HG03064 (cell line): ENCODE measurements around the gene RMND5A.

Source experiments
- ATAC-seq: cut with Tn5 transposase; IDR thresholded peaks from one replicate; pipeline ENCODE4 v1.9.1; 2021; ENCODE audit warnings: low read depth; ENCODE audit not compliant: unreplicated experiment

The RMND5A gene

DNA sequence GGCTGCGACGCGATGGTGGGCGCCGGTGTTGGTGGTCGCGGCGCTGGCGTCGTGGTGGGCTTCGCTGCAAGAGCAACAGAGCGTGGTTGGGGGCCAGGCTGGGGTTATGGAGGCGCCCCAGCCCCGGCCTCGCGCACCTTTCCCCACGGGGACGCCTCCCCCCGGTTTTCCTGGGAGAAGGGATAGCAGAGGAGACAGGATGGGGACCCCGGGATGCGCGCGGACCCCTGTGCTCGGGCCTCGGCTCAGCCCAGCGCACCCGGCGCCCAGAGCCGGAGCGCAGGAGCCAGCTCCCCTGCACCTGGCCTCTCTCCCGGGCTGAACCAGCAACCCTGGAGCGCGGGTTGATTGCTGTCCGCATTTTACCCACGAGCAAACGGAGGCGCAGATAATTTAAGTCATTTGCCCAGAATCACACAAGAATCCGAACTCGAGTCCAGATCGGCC lies 69.6 kb downstream of the RMND5A start:
- ATAC-seq: no peak

DNA sequence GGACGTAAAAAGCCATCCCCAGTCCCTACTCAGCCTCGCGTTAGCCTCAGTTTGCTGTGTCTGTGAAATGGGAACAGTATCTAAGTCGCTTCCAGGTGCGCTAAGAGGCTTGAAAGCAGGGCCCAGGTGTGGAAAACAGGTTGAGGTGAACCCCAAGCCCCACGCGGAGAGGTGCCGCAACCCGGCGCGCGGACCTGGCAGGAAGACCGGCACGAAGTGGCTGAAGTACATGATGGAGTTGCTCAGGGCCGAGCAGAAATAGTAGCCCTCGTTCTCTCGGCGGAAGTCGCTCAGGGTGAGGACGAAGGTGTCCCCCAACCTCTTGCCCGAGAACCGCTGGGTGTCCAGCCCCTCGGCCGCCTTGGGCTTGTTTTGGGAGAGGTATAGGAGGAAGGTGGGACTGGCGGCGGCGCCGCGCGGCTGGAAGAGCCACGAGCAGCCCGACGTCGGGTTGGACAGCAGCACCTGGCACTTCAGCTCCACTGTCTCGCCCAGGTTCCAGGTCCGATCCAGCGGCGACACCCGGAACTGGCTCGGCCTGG lies 70.1 kb downstream of the RMND5A start:
- ATAC-seq: no peak

DNA sequence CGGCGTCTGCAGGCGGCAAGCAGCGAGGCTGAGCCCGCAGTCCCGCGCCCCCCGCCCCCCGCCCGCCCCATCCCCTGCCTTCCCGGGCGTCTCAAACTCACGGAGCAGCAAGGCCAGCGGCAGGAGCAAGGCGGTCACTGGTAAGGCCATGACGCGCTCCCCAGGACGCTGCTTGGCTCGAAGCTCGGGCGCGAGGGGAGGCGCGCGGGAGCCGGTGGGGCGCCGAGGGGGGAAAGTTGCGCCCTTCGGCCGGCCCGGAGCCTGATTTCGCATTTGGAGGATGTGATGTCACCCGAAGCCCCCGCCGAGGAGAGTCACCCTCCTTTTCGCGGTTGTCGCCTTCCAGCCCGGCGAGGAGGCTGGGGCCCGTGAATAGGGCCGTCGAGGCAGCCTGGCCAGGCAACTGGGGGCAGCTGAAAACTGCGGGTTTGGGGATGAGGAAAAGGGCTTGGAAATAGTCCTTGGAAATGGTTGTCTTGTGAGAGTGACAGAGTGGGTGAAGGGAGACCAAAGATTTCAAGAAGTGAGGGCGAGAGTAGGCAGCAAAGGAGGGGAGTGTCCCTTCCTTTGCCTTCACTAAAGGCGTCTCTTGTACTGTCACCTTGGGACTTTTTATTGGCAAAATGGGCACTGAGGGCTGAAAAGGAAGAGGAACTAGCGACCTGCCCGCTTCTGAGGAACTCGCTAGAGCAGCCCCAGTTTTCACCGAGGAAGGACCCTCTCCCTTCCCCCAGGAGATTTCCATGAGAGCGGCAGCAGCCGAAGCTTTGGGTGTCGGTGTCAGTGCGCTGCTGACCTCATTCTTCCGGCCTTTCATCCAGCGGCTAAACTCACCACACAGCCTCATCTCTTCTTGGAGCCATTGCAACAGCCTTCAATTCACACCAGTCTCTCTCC lies 70.8 kb downstream of the RMND5A start, which contains the start of gene CD8A:
CD8A (minus strand) TSS at position 238 of the 897 bp plus-strand sequence; CDS start at position 150, 88 bp downstream.
- no peak for ATAC-seq

DNA sequence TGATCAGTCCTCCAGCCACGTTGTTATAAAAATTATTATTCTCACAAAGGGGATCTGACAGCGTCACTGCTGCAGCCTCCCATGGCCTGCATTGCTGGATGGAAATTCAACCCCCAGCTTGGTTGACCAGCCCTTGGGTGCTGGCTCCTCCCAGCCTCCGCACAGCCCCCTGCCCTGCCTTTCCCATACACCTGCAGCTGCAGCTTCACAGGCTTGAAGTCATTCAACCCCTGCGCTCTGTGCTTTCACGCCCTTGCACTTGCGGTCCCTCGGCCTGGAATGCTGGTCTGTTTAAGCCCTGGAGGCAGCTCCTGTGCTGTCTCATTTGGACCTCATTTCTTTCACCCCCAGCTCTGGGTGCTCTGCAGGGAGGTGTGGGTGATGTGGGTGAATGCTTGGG lies 71.5 kb downstream of the RMND5A start:
- ATAC-seq: no peak

DNA sequence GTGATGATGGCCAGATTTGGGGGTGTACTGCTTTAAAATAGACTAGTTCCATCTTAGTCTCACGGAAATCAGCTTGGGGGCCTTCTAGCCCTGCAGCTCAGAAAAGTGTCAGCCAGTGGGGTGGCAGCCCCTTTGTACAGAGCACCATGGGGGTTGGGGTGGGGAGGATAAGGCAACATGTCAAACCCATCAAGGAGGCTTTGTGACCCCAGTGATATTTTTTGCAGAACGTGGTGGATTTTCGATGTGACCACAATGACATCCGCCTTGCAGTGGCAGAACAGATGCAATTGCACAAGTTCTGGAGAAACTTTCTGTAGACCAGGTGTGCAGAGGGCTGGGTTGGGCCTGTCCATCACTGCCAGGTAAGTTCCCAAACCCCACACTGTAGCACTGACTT lies 73.7 kb downstream of the RMND5A start:
- ATAC-seq: no peak

GRCh38 chr2:86794861-86795260 lies 74.8 kb downstream of the RMND5A start:
- no peak for ATAC-seq

- ATAC-seq: no peak
Observed at GRCh38 chr2:86800856-86801567, 80.9 kb downstream of the RMND5A start.

DNA sequence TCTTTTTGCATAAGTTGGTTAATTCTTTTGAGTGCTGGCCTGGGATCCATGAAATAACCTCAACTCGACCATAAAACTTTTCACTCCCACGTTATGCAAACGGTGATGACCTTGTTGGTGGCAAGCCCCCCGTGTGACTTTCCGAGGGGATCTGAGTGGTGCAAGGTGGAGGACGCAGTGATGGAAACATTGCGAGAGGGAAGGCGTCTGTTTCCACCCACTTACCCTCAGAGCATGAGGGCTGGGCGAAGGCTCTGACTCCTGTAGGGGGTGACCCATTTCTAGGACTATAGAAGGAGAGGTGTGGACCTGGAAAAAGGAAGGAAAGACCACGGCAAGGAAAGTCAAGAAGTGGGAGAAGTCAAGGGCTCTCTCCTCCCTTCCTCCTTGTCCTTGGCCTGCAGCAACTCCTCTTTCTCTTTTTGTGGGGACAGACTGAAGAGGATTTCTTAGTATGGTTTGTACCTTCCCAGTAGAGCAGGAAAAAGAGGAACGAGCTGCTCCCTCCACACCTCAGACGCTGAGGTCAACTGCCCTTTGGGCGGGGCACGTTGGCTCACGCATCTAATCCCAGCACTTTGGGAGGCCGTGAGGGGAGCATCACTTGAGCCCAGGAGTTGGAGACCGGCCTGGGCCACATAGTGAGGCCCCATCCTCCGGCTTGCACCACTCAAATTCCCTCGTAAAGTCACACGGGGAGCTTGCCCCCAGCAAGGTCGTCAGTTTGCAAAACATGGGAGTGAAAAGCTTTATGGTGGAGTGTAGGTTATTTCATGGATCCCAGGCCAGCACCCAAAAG lies 86.2 kb downstream of the RMND5A start:
- no peak for ATAC-seq

DNA sequence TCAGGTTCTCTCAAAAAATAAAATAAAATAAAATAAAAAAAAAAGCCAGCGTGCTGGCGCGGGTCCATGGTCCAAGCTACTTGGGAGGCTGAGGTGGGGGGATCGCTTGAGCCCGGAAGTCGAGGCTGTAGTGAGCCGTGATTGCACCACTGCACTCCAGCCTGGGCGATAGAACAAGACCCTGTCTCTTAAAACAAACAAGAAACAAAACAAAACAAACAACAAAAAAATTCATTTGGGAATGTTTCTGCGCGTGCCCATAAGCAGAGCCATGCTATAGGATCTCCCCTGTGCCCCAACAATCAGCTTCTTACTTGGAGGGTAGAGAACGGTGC lies 87.0 kb downstream of the RMND5A start:
- ATAC-seq: no peak

DNA sequence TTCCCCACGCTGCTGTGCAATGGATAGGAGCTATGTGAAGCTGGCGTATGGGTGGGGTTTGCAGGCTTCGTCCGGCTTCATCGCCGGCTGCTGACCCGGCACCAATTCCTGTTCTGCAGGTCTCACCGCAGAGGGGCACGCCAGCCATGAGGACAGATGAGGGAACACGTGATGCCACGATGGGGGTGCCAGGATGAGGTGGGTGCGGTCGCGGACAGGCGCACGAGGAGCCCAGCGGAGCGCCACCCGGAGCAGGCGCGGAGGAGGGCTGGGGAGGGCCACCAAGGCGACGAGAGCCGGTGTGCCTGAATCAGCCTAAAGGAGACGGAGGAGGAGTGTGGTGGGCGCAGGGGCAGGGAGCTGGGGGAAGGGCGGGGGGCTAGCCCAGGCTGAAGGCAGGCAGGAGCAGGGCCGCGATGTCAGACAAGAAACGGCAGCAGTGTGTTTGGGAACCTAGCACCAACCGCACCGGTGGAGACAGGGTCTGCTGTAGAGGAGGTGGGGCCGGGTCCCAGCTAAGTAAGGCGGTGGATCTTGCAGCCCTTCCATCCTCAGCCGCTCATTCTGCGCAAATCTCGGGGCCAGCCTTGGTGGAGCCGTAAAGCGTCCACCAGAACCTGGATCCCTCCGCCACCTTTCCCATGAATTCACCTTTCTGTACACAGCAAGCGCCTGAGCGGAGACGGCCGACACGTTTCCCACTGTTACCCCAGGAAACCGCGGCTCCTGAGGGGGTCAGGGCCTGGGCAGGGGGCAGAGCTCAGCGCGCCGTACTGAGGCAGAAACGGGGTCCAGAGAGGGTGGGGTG lies 87.6 kb downstream of the RMND5A start:
- peak; percentile 22 for ATAC-seq

- peak; percentile 74 for ATAC-seq
Observed at GRCh38 chr2:86808315-86809161, 88.4 kb downstream of the RMND5A start.

- no peak for ATAC-seq
Observed at GRCh38 chr2:86809481-86810121, 89.5 kb downstream of the RMND5A start.

DNA sequence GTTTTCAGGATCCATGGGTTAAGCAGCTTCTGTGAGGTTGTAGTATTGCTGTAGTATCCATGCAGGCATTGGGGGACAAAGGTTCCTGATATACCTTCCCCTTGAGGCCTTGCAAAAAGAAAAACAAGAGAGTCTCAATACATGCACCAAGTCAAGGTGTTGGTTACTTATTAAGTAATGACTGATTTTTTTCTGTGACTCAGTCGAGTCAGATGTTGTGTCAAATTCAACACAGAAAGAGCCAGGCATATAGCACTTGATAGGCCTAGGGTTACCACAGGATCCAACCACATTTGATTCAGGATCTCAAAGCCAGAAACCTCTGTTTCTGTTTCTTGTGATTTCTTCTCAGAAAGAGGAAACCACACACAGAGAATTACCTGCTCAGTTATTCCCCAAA lies 95.5 kb downstream of the RMND5A start:
- ATAC-seq: no peak

- ATAC-seq: no peak
Observed at GRCh38 chr2:86818114-86818801, 98.2 kb downstream of the RMND5A start.

DNA sequence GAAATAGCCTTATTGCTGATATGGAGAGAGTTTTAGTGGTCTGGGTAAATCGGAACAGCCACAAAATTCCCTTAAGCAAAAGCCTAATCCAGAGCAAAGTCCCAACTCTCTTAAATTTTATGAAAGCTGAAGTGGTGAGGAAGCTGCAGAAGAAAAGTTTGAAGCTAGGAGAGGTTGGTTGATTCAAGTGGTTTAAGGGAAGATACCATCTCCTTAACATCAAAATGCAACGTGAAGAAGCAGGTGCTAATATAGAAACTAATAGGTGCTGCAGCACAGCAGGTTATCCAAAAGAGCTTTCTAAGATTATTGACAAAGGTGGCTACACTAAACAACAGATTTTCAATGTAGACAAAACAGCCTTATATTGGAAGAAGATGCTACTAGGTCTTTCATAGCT lies 98.9 kb downstream of the RMND5A start:
- no peak for ATAC-seq

DNA sequence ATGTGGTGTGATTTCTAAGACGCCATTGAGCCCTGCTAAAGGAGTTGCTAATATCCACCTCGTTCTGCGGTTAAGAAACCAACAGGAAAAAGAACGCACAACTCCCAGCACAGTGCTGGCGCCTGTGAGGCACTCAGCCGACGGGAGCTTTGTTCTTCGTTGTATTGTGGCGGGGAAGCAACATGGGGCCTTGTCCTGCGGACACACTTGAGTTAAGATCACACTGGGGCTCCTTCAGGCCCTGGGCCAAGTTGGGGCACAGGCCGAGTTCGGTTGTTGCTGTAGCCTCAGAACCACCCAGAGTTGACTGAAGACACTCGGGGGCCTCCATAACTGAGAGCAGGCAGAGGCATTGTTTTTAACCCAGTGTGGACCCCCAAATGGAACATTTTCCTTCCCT lies 101.2 kb downstream of the RMND5A start:
- no peak for ATAC-seq

DNA sequence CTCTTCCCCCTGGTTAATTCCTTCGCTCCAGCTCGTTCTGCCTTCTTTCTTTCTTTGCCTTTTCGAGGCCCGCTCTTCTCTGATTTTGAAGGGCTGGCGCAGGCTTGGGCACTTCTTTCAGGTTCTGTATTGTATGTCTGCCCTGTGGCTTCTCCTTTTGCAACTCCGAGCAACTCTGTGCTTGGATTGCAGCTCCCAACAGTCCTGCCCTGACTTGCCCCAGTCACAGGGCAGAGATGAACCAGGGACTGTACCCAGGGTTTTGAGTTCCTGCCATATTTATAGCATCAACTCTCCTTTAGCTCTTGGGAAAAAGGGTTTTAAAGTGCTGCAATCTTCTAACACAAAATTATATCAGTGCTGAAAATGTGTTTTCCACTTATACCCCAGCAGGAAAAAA lies 101.8 kb downstream of the RMND5A start:
- ATAC-seq: no peak
